Raji (cell line): ENCODE data around the gene ANO6.

Experiments used
- POLR2A ChIP-seq: IDR thresholded peaks from 2 replicates; pipeline ENCODE4 v1.6.1; 2011; ENCODE audit warnings: low read depth, low read length, control low read depth; ENCODE audit not compliant: insufficient read depth

The ANO6 gene

GRCh38 chr12:45215419-45216229 is at the start of gene ANO6:
TSS of gene ANO6 (plus strand) at chr12:45216095. CDS start at chr12:45216322, 227 bp downstream.
- TF ChIP-seq POLR2A, result peak; percentile 80

GRCh38 chr12:45168976-45169375 is 46.9 kb upstream of the ANO6 start:
- TF ChIP-seq POLR2A, result no peak

- TF ChIP-seq POLR2A, result no peak
Measured at GRCh38 chr12:45170456-45171042, 45.3 kb upstream of the ANO6 start.

- TF ChIP-seq POLR2A, result no peak
Measured at GRCh38 chr12:45174595-45174994, 41.3 kb upstream of the ANO6 start.

- no peak for TF ChIP-seq POLR2A
Measured at GRCh38 chr12:45178771-45179170, 37.1 kb upstream of the ANO6 start.

- no peak for TF ChIP-seq POLR2A
Measured at GRCh38 chr12:45182511-45182910, 33.4 kb upstream of the ANO6 start.

- no peak for TF ChIP-seq POLR2A
Measured at GRCh38 chr12:45183246-45183645, 32.6 kb upstream of the ANO6 start.

GRCh38 chr12:45184147-45184963 is 31.5 kb upstream of the ANO6 start:
- no peak for TF ChIP-seq POLR2A

GRCh38 chr12:45186762-45187161 is 29.1 kb upstream of the ANO6 start:
- TF ChIP-seq POLR2A, result no peak

GRCh38 chr12:45189766-45190403 is 26.0 kb upstream of the ANO6 start:
- TF ChIP-seq POLR2A, result no peak

- TF ChIP-seq POLR2A, result no peak
Measured at GRCh38 chr12:45191239-45191638, 24.7 kb upstream of the ANO6 start.

- TF ChIP-seq POLR2A, result no peak
Measured at GRCh38 chr12:45192707-45193106, 23.2 kb upstream of the ANO6 start.

GRCh38 chr12:45200491-45201043 is 15.3 kb upstream of the ANO6 start:
- TF ChIP-seq POLR2A, result no peak

GRCh38 chr12:45203767-45204166 is 12.1 kb upstream of the ANO6 start:
- TF ChIP-seq POLR2A, result no peak

- TF ChIP-seq POLR2A, result no peak
Measured at GRCh38 chr12:45204757-45205156, 11.1 kb upstream of the ANO6 start.
